Forelimb muscle (tissue), 1 donor: Measurements from ENCODE around the gene ERC2. TPM values are rescaled to one million over a fixed set of nuclear protein-coding genes. Genes with fewer than 3 reads are reported as not detected.
A peak's percentile ranks its signal among the peaks of the same experiment; 100 is the strongest.

Source experiments
- DNase-seq: peaks from one replicate; pipeline ENCODE4 v3.0.0-alpha.2; 2013; ENCODE audit warnings: low read depth
- polyA plus RNA-seq: library from polyadenylated mRNA; unstranded; fragments of 120-200 nt; gene quantifications from one replicate; pipeline ENCODE4 v1.2.1, GENCODE V29; 2013; ENCODE audit not compliant: insufficient read length

Gene ERC2
- polyA plus RNA-seq, 1 donor, result 1.2 TPM

- no peak for DNase-seq
These were observed 278.7 kb downstream of the ERC2 start for GRCh38 chr3:56189536-56189935.

GRCh38 chr3:56188201-56188600 lies 280.1 kb downstream of the ERC2 start:
- DNase-seq, result no peak

GRCh38 chr3:56187051-56187450 lies 281.2 kb downstream of the ERC2 start:
- no peak for DNase-seq

- DNase-seq, result no peak
These were observed 282.4 kb downstream of the ERC2 start for GRCh38 chr3:56185827-56186226.

GRCh38 chr3:56183529-56183928 lies 284.7 kb downstream of the ERC2 start:
- no peak for DNase-seq

GRCh38 chr3:56180433-56180832 lies 287.8 kb downstream of the ERC2 start:
- DNase-seq, result no peak

GRCh38 chr3:56173601-56174000 lies 294.7 kb downstream of the ERC2 start:
- DNase-seq, result no peak

GRCh38 chr3:56164436-56164835 lies 303.8 kb downstream of the ERC2 start:
- DNase-seq, result no peak

- no peak for DNase-seq
These were observed 310.4 kb downstream of the ERC2 start for GRCh38 chr3:56157693-56158362.

GRCh38 chr3:56154297-56154696 lies 314.0 kb downstream of the ERC2 start:
- no peak for DNase-seq

GRCh38 chr3:56147354-56147753 lies 320.9 kb downstream of the ERC2 start:
- DNase-seq, result no peak

- no peak for DNase-seq
These were observed 322.9 kb downstream of the ERC2 start for GRCh38 chr3:56145410-56145809.

GRCh38 chr3:56144805-56145204 lies 323.5 kb downstream of the ERC2 start:
- DNase-seq, result peak; percentile 83

- DNase-seq, result no peak
These were observed 330.9 kb downstream of the ERC2 start for GRCh38 chr3:56137415-56137814.

- DNase-seq, result no peak
These were observed 331.8 kb downstream of the ERC2 start for GRCh38 chr3:56136514-56136913.

- no peak for DNase-seq
These were observed 332.3 kb downstream of the ERC2 start for GRCh38 chr3:56135941-56136340.

GRCh38 chr3:56133423-56133822 lies 334.8 kb downstream of the ERC2 start:
- no peak for DNase-seq

- no peak for DNase-seq
These were observed 335.5 kb downstream of the ERC2 start for GRCh38 chr3:56132762-56133161.

- DNase-seq, result no peak
These were observed 336.2 kb downstream of the ERC2 start for GRCh38 chr3:56131974-56132590.

GRCh38 chr3:56130036-56130435 lies 338.2 kb downstream of the ERC2 start:
- DNase-seq, result no peak

- DNase-seq, result no peak
These were observed 341.6 kb downstream of the ERC2 start for GRCh38 chr3:56126632-56127031.

- no peak for DNase-seq
These were observed 342.8 kb downstream of the ERC2 start for GRCh38 chr3:56125358-56126005.

GRCh38 chr3:56124546-56124945 lies 343.7 kb downstream of the ERC2 start:
- DNase-seq, result no peak
